HT-29 (cell line): ENCODE data around the gene TPCN1. TPM values are rescaled to one million over a fixed set of nuclear protein-coding genes. Genes with fewer than 3 reads are reported as not detected.
"Not testable (repeated sequence)": the region's sequence is repeated elsewhere in the genome, so short reads cannot be mapped to it uniquely, and the experiment has no call there.

Experiments used
- DNase-seq: peaks from one replicate; pipeline ENCODE4 v3.0.0-alpha.2; 2015; ENCODE audit warnings: low spot score
- total RNA-seq: library from RNA; depleted of rRNA; stranded (reverse); fragments of >200 nt; shearing (Covaris generic); gene quantifications from 2 replicates; pipeline ENCODE4 v1.2.3, GENCODE V29; 2014

Gene TPCN1
- total RNA-seq, 1 experiment from 2014 or later = 36.3 TPM

- no peak for DNase-seq
These were observed 24.7 kb upstream of the TPCN1 start for GRCh38 chr12:113196582-113196981.

DNA sequence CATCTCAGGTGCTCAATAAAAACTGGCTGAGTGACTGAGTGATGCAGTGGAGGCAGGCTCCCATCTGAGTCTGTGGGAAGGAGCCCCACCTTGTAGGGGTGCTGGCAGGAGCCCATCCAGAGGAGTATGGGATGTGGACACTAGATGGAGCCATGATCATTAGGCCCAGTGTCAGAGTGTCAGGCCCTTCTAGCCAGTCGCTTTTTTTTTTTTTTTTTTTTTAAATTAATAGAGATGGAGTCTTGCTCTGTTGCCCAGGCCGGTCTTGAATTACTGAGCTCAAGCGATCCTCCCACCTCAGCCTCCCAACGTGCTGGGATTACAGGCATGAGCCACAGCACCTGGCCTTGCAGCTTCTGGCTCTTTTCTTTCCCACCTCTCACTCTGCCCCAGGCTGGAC, 24.3 kb upstream of the TPCN1 start:
- peak; percentile 91 for DNase-seq

- no peak for DNase-seq
These were observed 23.7 kb upstream of the TPCN1 start for GRCh38 chr12:113197518-113198077.

- DNase-seq = no peak
These were observed 23.0 kb upstream of the TPCN1 start for GRCh38 chr12:113198296-113198695.

DNA sequence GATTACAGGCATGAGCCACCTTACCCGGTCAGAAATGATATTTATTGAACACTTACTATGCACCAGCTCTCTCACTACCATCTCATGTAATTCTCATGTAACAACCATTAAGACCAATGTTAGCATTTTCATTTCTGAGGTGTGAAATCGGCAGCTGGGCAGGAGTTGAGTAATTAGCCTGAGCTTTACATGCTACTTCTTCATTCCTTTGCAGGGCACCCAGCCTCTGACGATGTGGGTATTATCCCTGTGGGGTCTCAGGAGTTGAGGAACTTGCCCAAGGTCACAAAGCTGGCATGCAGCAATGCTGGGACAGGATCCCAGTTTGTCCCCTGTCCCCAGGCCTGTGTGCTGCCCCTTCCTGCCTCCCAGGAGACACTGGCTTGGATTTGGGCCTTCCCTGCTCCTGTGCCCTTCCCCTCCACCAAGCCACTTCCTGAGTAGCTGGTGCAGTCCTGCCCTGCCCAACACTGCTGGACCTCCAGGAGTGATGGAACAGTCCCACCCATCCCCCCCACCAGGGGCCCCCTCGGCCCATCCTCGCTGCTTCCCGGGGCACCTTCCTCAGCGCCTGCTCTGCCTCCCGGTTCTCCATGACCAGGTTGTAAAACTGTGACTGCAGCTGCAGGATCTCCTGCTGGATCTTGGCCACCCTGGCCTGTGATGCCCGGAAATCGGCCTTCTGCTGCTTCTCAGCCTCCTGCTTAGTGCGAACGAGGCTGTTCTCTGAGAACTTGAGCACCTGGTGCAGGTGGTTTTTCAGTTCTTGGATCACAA, 21.1 kb upstream of the TPCN1 start:
- DNase-seq = no peak

GRCh38 chr12:113201187-113202177, 19.8 kb upstream of the TPCN1 start:
- no peak for DNase-seq

- no peak for DNase-seq
These were observed 18.8 kb upstream of the TPCN1 start for GRCh38 chr12:113202300-113203075.

- no peak for DNase-seq
These were observed 17.2 kb upstream of the TPCN1 start for GRCh38 chr12:113203852-113204760.

- DNase-seq = no peak
These were observed 16.5 kb upstream of the TPCN1 start for GRCh38 chr12:113204804-113205203.

DNA sequence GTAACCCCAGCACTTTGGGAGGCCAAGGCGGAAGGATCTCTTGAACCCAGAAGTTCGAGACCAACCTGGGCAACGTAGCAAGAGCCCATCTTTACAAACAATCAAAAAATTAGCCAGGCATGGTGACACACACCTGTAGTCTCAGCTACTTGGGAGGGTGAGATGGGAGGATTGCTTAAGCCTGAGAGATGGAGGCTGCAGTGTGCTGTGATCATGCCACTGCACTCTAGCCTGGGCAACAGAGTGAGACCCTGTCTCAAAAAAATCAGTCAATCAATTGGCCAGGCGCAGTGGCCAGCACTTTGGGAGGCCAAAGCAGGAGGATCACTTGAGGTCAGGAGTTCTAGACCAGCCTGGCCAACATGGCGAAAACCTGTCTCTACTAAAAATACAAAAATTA, 14.5 kb upstream of the TPCN1 start:
- not testable (repeated sequence) for DNase-seq

DNA sequence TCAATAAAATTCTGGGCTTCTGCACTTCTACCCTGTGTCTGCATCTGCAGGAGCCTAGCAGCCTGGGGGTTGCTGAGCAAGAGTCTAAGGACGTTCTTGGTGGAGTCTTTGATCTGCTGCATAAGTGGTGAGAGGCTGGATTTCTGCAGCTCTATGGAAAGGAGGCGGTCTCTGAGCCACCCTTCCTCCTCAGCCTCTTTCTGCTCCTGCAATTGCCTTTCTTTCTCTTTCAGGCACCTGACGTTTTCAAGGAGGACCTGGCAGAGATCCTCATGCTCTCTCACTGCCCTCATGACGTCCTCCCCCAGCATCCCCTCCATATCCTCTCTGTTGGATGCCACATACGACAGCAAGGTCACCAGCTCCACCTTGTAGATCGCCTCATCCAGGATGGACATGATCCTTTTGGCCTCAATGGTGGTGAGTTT, 13.6 kb upstream of the TPCN1 start:
- no peak for DNase-seq

DNA sequence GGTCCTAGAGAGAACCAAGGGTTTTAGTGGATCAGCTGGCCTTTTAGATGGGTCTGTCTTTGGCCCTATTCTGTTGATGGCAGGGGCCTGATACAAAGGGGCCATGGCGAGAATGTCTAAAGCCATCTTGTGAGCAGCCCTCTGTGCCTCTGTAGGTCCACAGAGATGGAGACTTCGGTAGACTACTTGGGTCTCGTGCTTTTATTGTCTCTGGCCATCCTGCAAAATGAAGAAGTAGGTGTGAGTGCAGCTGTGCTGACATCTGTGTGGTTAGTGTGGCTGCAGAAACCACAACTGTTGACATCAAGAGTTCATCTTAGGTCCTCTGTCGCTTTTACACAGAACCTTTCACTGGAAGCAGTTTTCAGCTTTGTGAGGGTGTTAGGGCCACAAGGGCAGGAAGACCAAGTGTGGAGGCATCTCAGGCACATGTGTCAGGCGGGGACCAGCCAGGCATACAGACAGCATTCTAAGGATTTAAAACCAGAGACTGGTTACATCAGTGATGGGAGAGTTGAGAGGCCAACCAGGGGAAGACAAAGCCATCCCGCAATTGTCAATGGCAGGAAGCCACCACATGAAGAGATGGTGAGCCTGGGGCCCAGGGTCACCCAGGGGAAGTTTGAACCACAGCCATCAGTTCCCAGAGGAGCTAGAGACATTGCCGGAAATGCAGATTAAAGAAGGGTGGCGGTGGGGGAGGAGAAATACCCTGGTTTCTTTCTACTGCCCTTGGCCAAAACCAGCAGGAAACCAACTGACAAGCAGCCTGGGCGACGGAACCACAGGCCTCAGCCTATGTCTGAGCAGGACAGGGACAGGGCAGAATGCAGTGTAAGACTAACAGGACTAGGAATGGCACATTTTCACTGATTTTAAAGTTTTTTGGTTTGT, 13.0 kb upstream of the TPCN1 start:
- DNase-seq = no peak

GRCh38 chr12:113211160-113211559, 10.1 kb upstream of the TPCN1 start:
- no peak for DNase-seq

DNA sequence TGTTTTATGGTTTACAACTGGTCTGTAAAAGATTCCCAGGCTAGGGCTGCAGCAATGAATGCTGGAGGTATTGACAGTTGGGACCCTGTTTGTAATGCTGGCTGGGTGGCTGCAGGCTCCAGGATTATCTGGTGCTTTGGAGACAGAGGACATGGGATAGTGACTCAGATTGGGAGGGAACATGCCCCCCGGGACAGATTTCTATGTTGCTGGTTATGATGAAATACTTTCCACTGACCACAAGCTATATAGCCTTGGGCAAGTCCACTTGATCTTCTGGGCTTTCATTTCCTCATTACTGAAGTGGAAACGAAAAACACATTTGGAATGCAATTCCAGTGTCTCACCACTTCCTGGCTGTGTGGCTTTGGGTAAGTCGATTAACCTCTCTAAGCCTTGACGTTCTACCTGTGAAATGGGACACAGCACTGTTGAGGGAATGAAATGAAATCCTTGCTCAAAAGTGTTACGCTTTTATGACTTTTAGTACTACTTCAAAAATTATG, 6.3 kb upstream of the TPCN1 start:
- DNase-seq = peak; percentile 59

GRCh38 chr12:113216027-113216426, 5.2 kb upstream of the TPCN1 start:
- no peak for DNase-seq

GRCh38 chr12:113220593-113221180, 577 bp upstream of the TPCN1 start:
- DNase-seq = no peak

GRCh38 chr12:113221997-113222729, 899 bp downstream of the TPCN1 start:
- peak; percentile 45 for DNase-seq
